ENCODE measurements around the gene CMTR1. TPM values are rescaled to one million over a fixed set of nuclear protein-coding genes. Genes with fewer than 3 reads are reported as not detected.
"Not testable (repeated sequence)": the region's sequence is repeated elsewhere in the genome, so short reads cannot be mapped to it uniquely, and the experiment has no call there.

CMTR1 gene
- polyA plus RNA-seq, 4 donors, result 43.2 to 48.5 (median 45.4) TPM

- DNase-seq (ENCODE audit: low read depth in 4 of 4, low spot score in 3 of 4), result no peak
These were observed 743 bp downstream of the CMTR1 start for GRCh38 chr6:37433657-37434271.

GRCh38 chr6:37435373-37435772 is 2.4 kb downstream of the CMTR1 start:
- DNase-seq (ENCODE audit: low read depth in 4 of 4, low spot score in 3 of 4), result no peak

GRCh38 chr6:37435816-37436215 is 2.8 kb downstream of the CMTR1 start:
- no peak for DNase-seq (ENCODE audit: low read depth in 4 of 4, low spot score in 3 of 4)

- DNase-seq (ENCODE audit: low read depth in 4 of 4, low spot score in 3 of 4), result no peak
These were observed 5.9 kb downstream of the CMTR1 start for GRCh38 chr6:37438930-37439329.

DNA sequence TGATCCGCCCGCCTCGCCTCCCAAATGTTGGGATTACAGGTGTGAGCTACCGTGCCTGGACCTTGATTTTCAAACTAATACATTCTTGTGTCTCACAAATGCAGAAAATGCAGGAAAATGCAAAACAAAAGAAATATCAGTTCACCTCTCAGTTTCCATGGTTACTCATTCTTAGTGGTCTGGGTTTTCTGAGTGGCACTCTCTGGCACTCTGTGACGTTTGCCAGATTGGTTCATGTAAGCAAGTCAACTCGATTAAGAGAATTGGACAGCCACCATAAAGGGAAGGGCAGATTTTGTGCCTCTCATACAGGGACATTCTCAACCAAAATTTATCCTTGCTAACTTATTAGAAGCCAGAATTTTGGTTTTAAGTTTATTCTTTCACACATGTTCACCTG is 8.6 kb downstream of the CMTR1 start:
- DNase-seq (ENCODE audit: low read depth in 4 of 4, low spot score in 3 of 4), result no peak

- no peak for DNase-seq (ENCODE audit: low read depth in 4 of 4, low spot score in 3 of 4)
These were observed 9.6 kb downstream of the CMTR1 start for GRCh38 chr6:37442416-37443215.

DNA sequence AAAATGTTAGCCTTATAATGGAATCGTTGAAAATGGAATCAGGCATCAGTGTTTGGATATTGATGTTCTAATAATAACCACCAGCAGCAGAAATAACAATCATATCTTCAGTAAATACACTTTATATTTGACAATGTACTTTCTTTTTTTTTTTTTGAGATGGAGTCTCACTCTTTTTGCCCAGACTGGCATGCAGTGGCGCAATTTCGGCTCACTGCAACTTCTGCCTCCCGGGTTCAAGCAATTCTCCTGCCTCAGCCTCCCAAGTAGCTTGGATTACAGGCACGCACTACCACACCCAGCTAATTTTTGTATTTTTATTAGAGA is 10.2 kb downstream of the CMTR1 start:
- not testable (repeated sequence) for DNase-seq (ENCODE audit: low read depth in 4 of 4, low spot score in 3 of 4)

GRCh38 chr6:37449984-37450383 is 17.0 kb downstream of the CMTR1 start:
- DNase-seq (ENCODE audit: low read depth in 4 of 4, low spot score in 3 of 4), result no peak

GRCh38 chr6:37451441-37452193 is 18.6 kb downstream of the CMTR1 start:
- DNase-seq (ENCODE audit: low read depth in 4 of 4, low spot score in 3 of 4), result no peak

DNA sequence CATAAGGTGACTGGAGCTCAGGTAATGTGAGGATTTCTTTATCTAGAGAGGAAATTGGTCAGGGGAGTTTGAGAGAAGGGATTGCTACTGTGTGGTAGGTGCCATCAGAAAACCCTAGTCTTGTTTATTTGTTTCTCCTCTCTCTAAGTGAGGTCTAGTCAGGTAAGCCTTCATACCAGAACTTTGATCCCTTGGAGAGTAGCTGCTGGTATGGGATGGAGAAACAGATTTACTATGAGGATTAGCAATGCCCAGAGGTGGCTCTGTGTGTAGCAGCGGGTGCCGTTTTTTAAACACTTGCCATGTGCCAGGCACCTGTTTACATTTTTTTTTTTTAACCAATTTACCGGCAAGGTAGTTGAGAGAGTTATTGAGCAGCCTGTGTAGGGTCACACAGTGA is 19.5 kb downstream of the CMTR1 start:
- DNase-seq (ENCODE audit: low read depth in 4 of 4, low spot score in 3 of 4), result no peak

DNA sequence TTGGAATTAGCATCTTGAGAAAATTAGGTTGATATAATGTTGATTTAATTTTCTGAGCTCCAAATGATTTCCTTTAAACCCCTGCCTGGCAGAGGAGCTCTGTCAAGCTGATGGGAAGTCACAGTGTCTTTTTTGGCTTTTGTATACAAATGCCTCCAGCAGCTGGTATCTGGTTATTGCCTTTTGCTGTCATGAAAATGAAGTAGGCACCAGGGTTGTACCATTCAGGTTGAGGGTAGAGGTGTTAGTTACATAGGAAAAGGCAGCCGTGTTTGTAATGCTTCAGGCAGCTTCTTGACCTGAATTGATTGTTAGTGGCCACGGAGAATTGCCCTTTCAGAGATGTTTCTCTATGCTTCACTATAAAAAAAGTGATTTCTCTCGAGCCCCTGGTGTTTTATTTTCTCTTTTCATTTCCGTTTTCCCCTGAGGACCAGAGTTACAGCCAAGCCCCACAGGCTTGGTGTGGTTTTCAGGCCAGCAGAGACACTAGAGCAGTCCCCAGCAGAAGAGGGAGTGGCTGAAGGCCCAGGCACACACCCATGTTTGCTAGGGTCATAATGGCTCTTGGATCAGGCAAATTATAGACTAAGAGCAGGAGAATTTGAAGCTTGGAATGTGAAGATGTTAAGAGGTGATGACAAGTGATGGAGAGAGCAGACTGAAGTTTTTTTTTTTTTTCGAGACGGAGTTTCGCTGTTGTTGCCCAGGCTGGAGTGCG is 21.6 kb downstream of the CMTR1 start:
- DNase-seq (ENCODE audit: low read depth in 4 of 4, low spot score in 3 of 4), result no peak

DNA sequence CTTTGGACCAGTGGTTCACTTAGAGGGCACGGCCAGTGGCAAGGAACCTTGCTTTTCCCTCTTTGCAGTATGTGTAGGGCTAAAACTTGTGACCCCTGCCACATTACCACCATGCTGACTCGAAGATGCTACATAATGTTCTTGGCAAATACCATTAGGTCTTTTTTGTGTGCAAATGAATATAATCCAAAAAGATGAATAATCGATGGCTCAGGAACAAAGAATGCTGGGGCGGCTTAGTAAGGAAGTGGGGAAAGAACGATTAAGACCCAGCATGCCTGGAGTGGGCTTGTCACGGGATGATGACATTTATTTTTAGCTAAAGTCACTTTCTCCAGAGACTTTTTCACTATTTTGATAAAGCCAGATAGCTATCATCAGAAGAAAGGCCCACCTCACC is 23.1 kb downstream of the CMTR1 start:
- DNase-seq (ENCODE audit: low read depth in 4 of 4, low spot score in 3 of 4), result no peak

DNA sequence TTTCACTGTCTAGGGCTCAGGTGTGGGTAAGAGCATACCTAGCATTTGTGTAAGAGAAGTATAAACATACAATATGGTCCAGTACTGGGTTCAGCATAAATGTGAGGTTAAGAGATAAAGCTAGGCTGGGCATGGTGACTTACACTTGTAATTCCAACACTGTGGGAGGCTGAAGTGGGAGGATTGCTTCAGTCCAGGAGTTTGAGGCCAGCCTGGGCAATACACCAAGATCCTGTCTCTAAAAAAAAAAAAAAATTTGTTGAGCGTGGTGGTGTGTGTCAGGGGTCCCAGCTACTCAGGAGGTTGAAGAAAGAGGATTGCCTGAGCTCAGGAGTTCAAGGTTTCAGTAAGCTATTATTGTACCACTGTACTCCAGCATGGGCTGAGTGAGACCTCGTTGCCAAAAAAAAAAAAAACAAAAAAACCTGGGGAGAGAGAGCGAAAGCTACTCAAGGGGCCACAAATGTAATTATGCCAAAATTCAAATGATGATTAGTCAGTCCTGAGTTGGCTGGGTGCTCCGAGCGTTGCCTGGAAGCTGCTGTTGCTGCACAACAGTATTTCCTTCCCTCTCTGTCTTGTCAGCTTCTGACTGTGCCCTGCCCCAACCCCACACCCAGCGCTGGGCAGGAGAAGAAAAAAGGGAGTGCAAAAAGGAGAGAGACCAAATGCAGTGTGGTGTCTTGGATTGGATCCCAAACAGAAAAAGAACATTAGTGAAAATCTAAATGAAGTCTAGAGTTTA is 24.0 kb downstream of the CMTR1 start:
- no peak for DNase-seq (ENCODE audit: low read depth in 4 of 4, low spot score in 3 of 4)

DNA sequence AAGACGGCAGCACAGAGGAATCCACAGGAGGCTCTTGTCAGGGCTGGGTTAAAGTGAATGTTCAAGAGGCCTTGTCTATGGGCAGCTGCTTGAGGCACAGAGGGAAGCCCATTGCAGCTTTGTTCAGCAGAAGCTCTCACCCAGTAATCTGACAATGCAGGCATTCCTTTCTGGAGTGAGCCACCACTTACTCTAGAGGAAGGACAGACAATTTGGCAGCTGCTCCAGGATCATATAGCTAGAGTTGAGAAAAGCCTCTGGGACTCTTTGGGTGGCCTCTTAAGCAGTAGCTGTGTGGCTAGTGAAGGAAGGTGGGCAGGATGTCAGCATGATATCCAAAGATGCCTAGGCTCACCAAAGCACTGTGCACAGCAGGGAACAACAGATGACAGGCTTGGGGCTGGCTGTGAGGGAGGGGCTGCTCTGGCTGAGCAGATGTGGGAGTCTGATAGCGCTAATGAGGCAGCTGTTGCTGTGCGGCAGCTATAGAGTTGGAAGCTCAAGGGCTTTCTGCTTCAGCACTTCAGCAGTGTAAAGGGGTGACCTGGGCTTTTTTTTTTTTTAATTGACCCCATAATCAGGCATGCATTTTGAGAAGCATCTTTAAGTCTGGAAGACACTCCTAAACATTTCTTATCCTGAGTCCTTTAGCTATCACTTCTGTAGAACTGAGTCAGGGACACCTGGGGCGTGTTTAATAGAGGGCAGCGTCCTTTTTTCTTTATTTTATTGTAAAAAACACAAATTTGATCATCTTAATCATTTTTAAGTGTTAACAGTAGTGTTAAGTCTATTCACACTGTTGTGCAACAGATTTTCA is 27.2 kb downstream of the CMTR1 start:
- no peak for DNase-seq (ENCODE audit: low read depth in 4 of 4, low spot score in 3 of 4)

GRCh38 chr6:37460805-37461204 is 27.8 kb downstream of the CMTR1 start:
- no peak for DNase-seq (ENCODE audit: low read depth in 4 of 4, low spot score in 3 of 4)

- DNase-seq (ENCODE audit: low read depth in 4 of 4, low spot score in 3 of 4), result no peak
These were observed 30.1 kb downstream of the CMTR1 start for GRCh38 chr6:37463110-37463509.

DNA sequence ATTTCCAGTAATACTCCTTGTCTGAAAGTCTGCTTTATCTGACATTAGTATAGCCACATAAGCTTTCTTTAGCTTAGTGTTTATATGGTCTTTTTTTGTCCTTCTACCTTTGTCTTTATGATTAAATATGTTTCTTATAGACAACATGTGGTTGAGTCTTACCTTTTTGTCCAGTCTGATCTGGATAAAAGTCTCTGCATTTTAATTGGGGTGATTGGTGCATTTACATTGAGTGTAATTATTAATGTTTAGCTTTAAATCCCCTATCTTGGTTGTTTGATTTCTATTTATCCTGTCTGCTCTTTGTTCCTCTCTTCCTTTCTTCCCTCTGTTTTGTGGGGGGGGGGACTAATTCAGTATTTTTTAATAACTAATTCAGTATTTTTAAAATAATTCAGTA is 34.7 kb downstream of the CMTR1 start:
- no peak for DNase-seq (ENCODE audit: low read depth in 4 of 4, low spot score in 3 of 4)

- no peak for DNase-seq (ENCODE audit: low read depth in 4 of 4, low spot score in 3 of 4)
These were observed 40.5 kb downstream of the CMTR1 start for GRCh38 chr6:37473364-37474095.

DNA sequence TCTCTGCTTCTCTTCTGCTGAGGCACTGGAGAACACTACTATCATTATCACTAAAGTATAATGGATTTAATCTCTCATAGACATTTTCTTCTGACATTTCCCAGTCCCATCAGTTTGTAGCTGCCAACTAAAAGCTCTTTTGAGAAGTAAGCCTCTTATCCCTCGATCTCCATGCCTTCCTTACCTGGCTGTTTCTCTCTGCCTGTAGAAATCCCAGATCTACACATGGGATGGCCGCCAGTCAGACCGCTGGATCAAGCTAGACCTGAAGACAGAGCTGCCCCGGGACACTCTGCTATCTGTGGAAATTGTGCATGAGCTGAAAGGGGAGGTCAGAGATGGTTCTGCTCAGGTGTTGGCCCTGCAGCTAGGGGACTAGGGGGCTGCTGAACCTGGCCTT is 41.3 kb downstream of the CMTR1 start:
- no peak for DNase-seq (ENCODE audit: low read depth in 4 of 4, low spot score in 3 of 4)

Measured in left renal pelvis (tissue), 4 donors.